Endothelial cell of umbilical vein (primary cell): ENCODE results near the gene ZDHHC11B.

ENCODE experiments used
- CTCF ChIP-seq, 2 donors: IDR thresholded peaks; 1 replicate in 1 of 2; 2 replicates in 1 of 2; pipeline ENCODE4 v1.5.1; 2011; ENCODE audit warnings: low read length in 2 of 2, mild to moderate bottlenecking in 2 of 2, moderate library complexity in 2 of 2, control low read depth in 1 of 2, inconsistent platforms in 1 of 2, low read depth in 1 of 2; ENCODE audit not compliant: insufficient read depth in 1 of 2; ENCODE audit errors: extremely low read depth in 1 of 2
- EZH2 ChIP-seq: IDR thresholded peaks from 2 replicates; pipeline ENCODE4 v1.6.1; 2012; ENCODE audit warnings: borderline replicate concordance, low read depth, mild to moderate bottlenecking, moderate library complexity, low read length, inconsistent platforms; ENCODE audit not compliant: severe bottlenecking
- POLR2A ChIP-seq: IDR thresholded peaks from 2 replicates; pipeline ENCODE4 v1.6.1; 2012; ENCODE audit warnings: low read depth, mild to moderate bottlenecking, control low read depth, low read length
- POLR2AphosphoS5 ChIP-seq: IDR thresholded peaks from 2 replicates; pipeline ENCODE4 v1.6.1; 2012; ENCODE audit warnings: low read depth, mild to moderate bottlenecking, control low read depth, low read length, moderate library complexity; ENCODE audit not compliant: insufficient read depth
- TF ChIP-seq, protein P1 (sequence below): IDR thresholded peaks from 2 replicates; pipeline ENCODE4 v1.6.1; 2011; ENCODE audit not compliant: insufficient read depth, insufficient read length

DNA sequence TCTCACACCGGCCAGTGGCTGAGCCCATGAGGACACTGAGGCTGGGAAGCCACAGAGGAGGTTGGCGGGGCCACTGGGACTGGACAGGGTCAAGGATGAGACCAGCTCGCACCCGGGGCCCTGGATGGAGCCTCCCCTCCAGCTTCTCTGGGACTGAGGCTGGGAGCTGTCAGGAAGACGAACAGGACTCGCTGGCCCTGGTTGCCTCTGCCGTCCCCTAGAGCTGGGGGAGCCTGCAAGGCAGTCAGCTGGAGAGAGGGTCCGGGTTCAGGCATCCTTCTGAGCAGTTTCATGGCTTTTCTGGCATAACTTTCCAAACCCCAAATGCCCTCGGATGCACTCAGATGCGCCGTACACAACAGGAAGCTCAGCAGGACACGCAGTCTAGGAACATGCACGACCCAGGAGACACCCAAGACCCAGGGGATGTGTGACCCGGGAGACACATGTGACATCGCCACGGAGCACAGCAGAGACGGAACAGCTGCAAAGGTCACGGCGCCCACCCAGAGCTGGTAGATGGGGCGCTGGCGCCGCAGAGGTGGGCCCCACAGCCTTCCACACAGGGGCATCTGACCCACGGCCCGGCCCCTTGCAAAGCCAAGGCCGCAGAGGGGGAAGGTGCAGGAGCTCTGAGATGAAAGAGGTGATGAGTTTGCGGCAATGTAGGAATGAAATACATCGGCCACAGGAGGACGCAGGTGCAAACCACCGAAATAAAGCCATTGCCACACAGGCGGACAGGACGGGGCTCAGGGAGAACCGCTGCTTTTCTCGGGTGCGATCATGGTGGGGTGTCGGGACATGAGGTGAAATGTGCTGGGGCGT lies 108.4 kb downstream of the ZDHHC11B start:
- TF ChIP-seq CTCF (IDR thresholded peaks at IDR 0.05; ENCODE audit: extremely low read depth in 1 of 2, insufficient read depth in 1 of 2, low read depth in 1 of 2, low read length in 2 of 2) (no peak), POLR2A (no peak), POLR2AphosphoS5 (no peak), EZH2 (no peak)
- TF ChIP-seq, protein P1, sequence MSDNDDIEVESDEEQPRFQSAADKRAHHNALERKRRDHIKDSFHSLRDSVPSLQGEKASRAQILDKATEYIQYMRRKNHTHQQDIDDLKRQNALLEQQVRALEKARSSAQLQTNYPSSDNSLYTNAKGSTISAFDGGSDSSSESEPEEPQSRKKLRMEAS, result no peak
